IMR-90 (cell line): ENCODE measurements around the gene IFIH1. TPM values are rescaled to one million over a fixed set of nuclear protein-coding genes. Genes with fewer than 3 reads are reported as not detected.
A peak's percentile ranks its signal among the peaks of the same experiment; 100 is the strongest.

Source experiments
- ATAC-seq: fragments of 200-7000 bp; cut with Tn5 transposase; 2 replicates; pipeline ENCODE4 v1.9.1; 2020; ENCODE audit warnings: low read depth, mild to moderate bottlenecking, moderate library complexity
- BruUV-seq: library from RNA; stranded (reverse); fragments of 400-500 nt; replicated peaks from 2 replicates; lab custom pipeline; 2021; lab: Mats Ljungman, UMichigan
- CTCF ChIA-PET: fragments of 300-600 bp; formaldehyde crosslinking; extraction: SDS; loops from one replicate; lab custom pipeline; 2021; ENCODE audit warnings: antibody characterized with exemption; lab: Yijun Ruan, JAX
- POLR2A ChIA-PET: fragments of 300-600 bp; sonication (Branson Sonifier 250); formaldehyde crosslinking; loops from one replicate; lab custom pipeline; 2022; ENCODE audit warnings: antibody characterized with exemption; ENCODE audit not compliant: unreplicated experiment; lab: Charles Lee
- DNase-seq: peaks from one replicate; pipeline ENCODE4 v3.0.0; 2013
- H2AFZ ChIP-seq: replicated peaks from 2 replicates; pipeline ENCODE3; 2013; ENCODE audit warnings: low read length, mild to moderate bottlenecking; ENCODE audit not compliant: poor library complexity
- H2AK5ac ChIP-seq: 2 replicates; pipeline ENCODE4 v1.6.1; 2013; ENCODE audit warnings: low read depth, low read length, inconsistent platforms
- H2AK9ac ChIP-seq: replicated peaks from 2 replicates; pipeline ENCODE3; 2013; ENCODE audit warnings: mild to moderate bottlenecking, low read depth, low read length, moderate library complexity; ENCODE audit not compliant: poor library complexity
- H2BK120ac ChIP-seq: 2 replicates; pipeline ENCODE4 v1.6.1; 2013; ENCODE audit warnings: low read depth, low read length, inconsistent platforms
- H2BK15ac ChIP-seq: 3 replicates; pipeline ENCODE4 v1.6.1; 2013; ENCODE audit warnings: low read depth, low read length, inconsistent platforms
- H2BK20ac ChIP-seq: 2 replicates; pipeline ENCODE4 v1.6.1; 2013; ENCODE audit warnings: low read depth, mild to moderate bottlenecking, inconsistent platforms, low read length, moderate library complexity
- H2BK5ac ChIP-seq: 2 replicates; pipeline ENCODE4 v1.6.1; 2013; ENCODE audit warnings: mild to moderate bottlenecking, low read depth, low read length, inconsistent platforms; ENCODE audit not compliant: poor library complexity, severe bottlenecking
- H3K14ac ChIP-seq: replicated peaks from 2 replicates; pipeline ENCODE4 v1.6.1; 2013; ENCODE audit warnings: low read depth, low read length, inconsistent platforms
- H3K18ac ChIP-seq: 2 replicates; pipeline ENCODE4 v1.6.1; 2013; ENCODE audit warnings: low read depth, low read length, control low read depth
- H3K23ac ChIP-seq: 2 replicates; pipeline ENCODE4 v1.6.1; 2013; ENCODE audit warnings: low read depth, low read length, inconsistent platforms
- H3K27ac ChIP-seq: 2 replicates; pipeline ENCODE4 v1.5.1; 2013; ENCODE audit warnings: mild to moderate bottlenecking, control low read depth, low read length; ENCODE audit not compliant: insufficient read depth
- H3K27me3 ChIP-seq: 2 replicates; pipeline ENCODE4 v1.6.1; 2013; ENCODE audit warnings: low read length; ENCODE audit not compliant: control insufficient read depth, insufficient read depth
- H3K36me3 ChIP-seq: 2 replicates; pipeline ENCODE4 v1.6.1; 2013; ENCODE audit warnings: low read length, mixed read lengths; ENCODE audit not compliant: control insufficient read depth, insufficient read depth
- H3K4ac ChIP-seq: 2 replicates; pipeline ENCODE4 v1.6.1; 2013; ENCODE audit warnings: low read depth, low read length, inconsistent platforms
- H3K4me1 ChIP-seq: 2 replicates; pipeline ENCODE4 v1.6.1; 2013; ENCODE audit warnings: low read length, mixed read lengths; ENCODE audit not compliant: control insufficient read depth, insufficient read depth
- H3K4me2 ChIP-seq: 2 replicates; pipeline ENCODE4 v1.6.1; 2013; ENCODE audit warnings: low read depth, mild to moderate bottlenecking, control low read depth, low read length, moderate library complexity
- H3K4me3 ChIP-seq: 2 replicates; pipeline ENCODE4 v1.5.1; 2013; ENCODE audit warnings: low read depth, mild to moderate bottlenecking, control low read depth, low read length, moderate library complexity; ENCODE audit not compliant: insufficient read depth
- H3K56ac ChIP-seq: 2 replicates; pipeline ENCODE4 v1.6.1; 2013; ENCODE audit warnings: low read length, inconsistent platforms; ENCODE audit not compliant: insufficient read depth; ENCODE audit errors: extremely low read depth
- H3K79me1 ChIP-seq, 2 experiments: 2 replicates each; pipeline ENCODE4 v1.6.1; 2013; ENCODE audit warnings: low read length in 2 of 2, inconsistent platforms in 1 of 2, low read depth in 1 of 2
- H3K9ac ChIP-seq: 2 replicates; pipeline ENCODE4 v1.6.1; 2013; ENCODE audit warnings: low read depth, low read length, control low read depth
- H3K9me1 ChIP-seq: 2 replicates; pipeline ENCODE4 v1.6.1; 2013; ENCODE audit warnings: low read length, inconsistent platforms; ENCODE audit not compliant: insufficient read depth
- H3K9me3 ChIP-seq: 2 replicates; pipeline ENCODE4 v1.6.1; 2013; ENCODE audit warnings: low read length; ENCODE audit not compliant: control insufficient read depth, insufficient read depth
- H4K20me1 ChIP-seq: 2 replicates; pipeline ENCODE4 v1.6.1; 2013; ENCODE audit warnings: low read length, inconsistent platforms; ENCODE audit not compliant: insufficient read depth
- H4K5ac ChIP-seq: 2 replicates; pipeline ENCODE4 v1.6.1; 2013; ENCODE audit warnings: mild to moderate bottlenecking, low read depth, low read length, control low read depth
- H4K8ac ChIP-seq, 2 experiments: 2 replicates each; pipeline ENCODE4 v1.6.1; 2013; ENCODE audit warnings: low read depth in 2 of 2, low read length in 2 of 2, control low read depth in 1 of 2, inconsistent platforms in 1 of 2
- H4K91ac ChIP-seq: 2 replicates; pipeline ENCODE4 v1.6.1; 2013; ENCODE audit warnings: low read depth, low read length, inconsistent platforms; ENCODE audit not compliant: insufficient read depth
- CEBPB ChIP-seq: IDR thresholded peaks from 2 replicates; pipeline ENCODE4 v1.6.1; 2012; ENCODE audit warnings: low read depth, low read length, improper control_type of control experiment
- NFE2L2 ChIP-seq: fragments of 150-350 bp; IDR thresholded peaks from 2 replicates; pipeline ENCODE4 v1.6.1; 2016; ENCODE audit warnings: low read depth, mild to moderate bottlenecking, low read length
- POLR2A ChIP-seq: IDR thresholded peaks from 2 replicates; pipeline ENCODE4 v1.6.1; 2012; ENCODE audit warnings: mild to moderate bottlenecking, low read depth, low read length
- WGBS, 2 experiments: methylation state at CpG; one replicate each; pipeline versions ENCODE4 v1.1.5 to v1.1.7; 2013; ENCODE audit warnings: missing lambda C conversion rate in 2 of 2; ENCODE audit not compliant: insufficient read length in 1 of 2; ENCODE audit errors: extremely low coverage in 2 of 2; 5-methylcytosine and 5-hydroxymethylcytosine counted together
- dilution Hi-C: fragments of 300-500 bp; cut with HindIII; formaldehyde crosslinking; loops from one replicate; pipeline ENCODE4 v1.14.3; 2018; ENCODE audit warnings: low sequenced_read_pairs; ENCODE audit not compliant: unreplicated experiment
- in situ Hi-C: fragments of 300-500 bp; cut with MboI; formaldehyde crosslinking; loops from 3 replicates; pipeline ENCODE4 v1.14.3; 2019; ENCODE audit warnings: low sequenced_read_pairs, inconsistent platforms, mixed read lengths
- intact Hi-C: fragments of 100-400 bp; cut with micrococcal nuclease; formaldehyde crosslinking; loops from 2 replicates; pipeline ENCODE4 v1.10.0; 2022
- polyA plus RNA-seq, 3 experiments: library from polyadenylated mRNA; depleted of rRNA; stranded (reverse); fragments of >200 nt; gene quantifications; 2 replicates each; pipeline ENCODE4 v1.2.3, GENCODE V29; 2012; ENCODE audit warnings: low replicate concordance in 1 of 3
- total RNA-seq: library from RNA; depleted of rRNA; stranded (reverse); fragments of >200 nt; gene quantifications from 2 replicates; pipeline ENCODE4 v1.2.3, GENCODE V29; 2012

IFIH1 gene
- total and polyA plus RNA-seq, 2 of the 4 experiments (the other 2 are of a cell fraction), result 1.3 to 1.4 TPM

GRCh38 chr2:162295009-162295408, 23.5 kb downstream of the IFIH1 start:
- Histone ChIP-seq H3K14ac (no peak overlapping the region), H3K79me1 (no peaks in the 10 kb centered on the region), H3K36me3 (no peaks in the 10 kb centered on the region), H2BK20ac (no peak overlapping the region), H3K23ac (no peak overlapping the region), H3K27ac (no peak overlapping the region), H3K27me3 (no peaks in the 10 kb centered on the region), H3K4me2 (no peak overlapping the region), H2BK120ac (no peak overlapping the region), H3K9me1 (0 out of 2 replicates have a peak, but pooled peaks cover 2% of the 10 kb centered on the region), H3K4ac (no peak overlapping the region), H3K9me3 (no peaks in the 10 kb centered on the region), H2AK5ac (no peak overlapping the region), H3K4me3 (no peak overlapping the region), H2AFZ (no peak overlapping the region), H4K91ac (no peak overlapping the region), H3K9ac (no peak overlapping the region), H4K5ac (no peak overlapping the region; the same call in 1 of the 2 replicates), H4K8ac (no peak overlapping the region), H3K18ac (no peak overlapping the region; the same call in 1 of the 2 replicates), H2AK9ac (no peak overlapping the region), H4K20me1 (no peaks in the 10 kb centered on the region), H2BK5ac (no peak overlapping the region), H2BK15ac (no peak overlapping the region), H3K56ac (no peak overlapping the region), H3K4me1 (peaks cover 2% of the 10 kb centered on the region; the same call in 1 of the 2 replicates)
- TF ChIP-seq POLR2A (no peak), CEBPB (peak; percentile 75), NFE2L2 (no peak)
- ATAC-seq (no peak), DNase-seq (no peak)
- ChIA-PET CTCF (no interaction called here), POLR2A (interaction anchor here (0.6 kb wide), 1 partner anchor 149 kb away, joined by 4 read pairs; no protein-coding TSS in a partner anchor)
- no CpG with 5 or more reads among the region's 2 CpGs for WGBS, 2 experiments
- no TSS peak for BruUV-seq
- dilution Hi-C loops (no loop called here), intact Hi-C loops (loop anchor here (2.0 to 5.0 kb wide), 2 partner anchors 50 to 223 kb away; partner anchors contain the start of gene DPP4), in situ Hi-C loops (loop anchor here (5.0 kb wide), 2 partner anchors 78 to 143 kb away; partner anchors contain the start of gene GCG)
